ENCODE measurements around the gene MID1IP1.

Gene MID1IP1

GRCh38 chrX:38839277-38839676 is 38.0 kb downstream of the MID1IP1 start:
- 0 out of 2 replicates have a peak overlapping the region, but pooled peaks have one; percentile 13 for H3K27ac ChIP-seq
- no peak for TF ChIP-seq ZFX (IDR thresholded peaks at IDR 0.05; ENCODE audit: borderline replicate concordance)
- TF ChIP-seq, protein P1, sequence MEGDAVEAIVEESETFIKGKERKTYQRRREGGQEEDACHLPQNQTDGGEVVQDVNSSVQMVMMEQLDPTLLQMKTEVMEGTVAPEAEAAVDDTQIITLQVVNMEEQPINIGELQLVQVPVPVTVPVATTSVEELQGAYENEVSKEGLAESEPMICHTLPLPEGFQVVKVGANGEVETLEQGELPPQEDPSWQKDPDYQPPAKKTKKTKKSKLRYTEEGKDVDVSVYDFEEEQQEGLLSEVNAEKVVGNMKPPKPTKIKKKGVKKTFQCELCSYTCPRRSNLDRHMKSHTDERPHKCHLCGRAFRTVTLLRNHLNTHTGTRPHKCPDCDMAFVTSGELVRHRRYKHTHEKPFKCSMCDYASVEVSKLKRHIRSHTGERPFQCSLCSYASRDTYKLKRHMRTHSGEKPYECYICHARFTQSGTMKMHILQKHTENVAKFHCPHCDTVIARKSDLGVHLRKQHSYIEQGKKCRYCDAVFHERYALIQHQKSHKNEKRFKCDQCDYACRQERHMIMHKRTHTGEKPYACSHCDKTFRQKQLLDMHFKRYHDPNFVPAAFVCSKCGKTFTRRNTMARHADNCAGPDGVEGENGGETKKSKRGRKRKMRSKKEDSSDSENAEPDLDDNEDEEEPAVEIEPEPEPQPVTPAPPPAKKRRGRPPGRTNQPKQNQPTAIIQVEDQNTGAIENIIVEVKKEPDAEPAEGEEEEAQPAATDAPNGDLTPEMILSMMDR (IDR thresholded peaks at IDR 0.05) = no peak

GRCh38 chrX:38839944-38840343 is 38.7 kb downstream of the MID1IP1 start:
- TF ChIP-seq, protein P1 (IDR thresholded peaks at IDR 0.05) = no peak
- TF ChIP-seq ZFX (IDR thresholded peaks at IDR 0.05; ENCODE audit: borderline replicate concordance) = no peak
- 0 out of 2 replicates have a peak overlapping the region, but pooled peaks have one; percentile 13 for H3K27ac ChIP-seq

GRCh38 chrX:38841750-38842149 is 40.5 kb downstream of the MID1IP1 start:
- H3K27ac ChIP-seq = no peak overlapping the region
- no peak for TF ChIP-seq ZFX (IDR thresholded peaks at IDR 0.05; ENCODE audit: borderline replicate concordance)
- TF ChIP-seq, protein P1 (IDR thresholded peaks at IDR 0.05) = no peak

DNA sequence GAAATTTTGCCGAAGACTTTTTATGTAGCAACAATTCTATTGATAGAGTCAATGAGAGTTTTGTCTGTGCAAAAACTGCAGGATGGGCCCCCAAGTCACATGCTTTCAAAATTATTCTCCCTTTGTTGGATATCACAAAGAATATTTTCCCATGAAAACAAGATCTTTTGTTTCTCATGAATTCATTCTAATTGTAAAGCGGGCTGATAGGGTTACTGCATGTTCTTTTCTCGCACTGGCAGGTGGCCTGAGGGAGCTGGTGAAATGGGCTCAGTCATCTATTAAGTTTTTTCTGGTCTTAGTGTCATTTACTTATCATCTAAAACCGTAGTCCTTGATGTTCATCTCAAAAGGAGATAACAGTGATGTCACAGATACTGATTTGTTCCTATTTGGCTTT is 44.2 kb downstream of the MID1IP1 start:
- no peak overlapping the region for H3K27ac ChIP-seq
- TF ChIP-seq, protein P1 (IDR thresholded peaks at IDR 0.05) = no peak
- TF ChIP-seq ZFX (IDR thresholded peaks at IDR 0.05; ENCODE audit: borderline replicate concordance) = no peak

- TF ChIP-seq, protein P1 (IDR thresholded peaks at IDR 0.05) = no peak
- TF ChIP-seq ZFX (IDR thresholded peaks at IDR 0.05; ENCODE audit: borderline replicate concordance) = no peak
- H3K27ac ChIP-seq = no peak overlapping the region
Measured at GRCh38 chrX:38847206-38847902, 46.1 kb downstream of the MID1IP1 start.

GRCh38 chrX:38847903-38848230 is 46.6 kb downstream of the MID1IP1 start:
- TF ChIP-seq, protein P1 (IDR thresholded peaks at IDR 0.05) = no peak
- TF ChIP-seq ZFX (IDR thresholded peaks at IDR 0.05; ENCODE audit: borderline replicate concordance) = no peak
- H3K27ac ChIP-seq = no peak overlapping the region

DNA sequence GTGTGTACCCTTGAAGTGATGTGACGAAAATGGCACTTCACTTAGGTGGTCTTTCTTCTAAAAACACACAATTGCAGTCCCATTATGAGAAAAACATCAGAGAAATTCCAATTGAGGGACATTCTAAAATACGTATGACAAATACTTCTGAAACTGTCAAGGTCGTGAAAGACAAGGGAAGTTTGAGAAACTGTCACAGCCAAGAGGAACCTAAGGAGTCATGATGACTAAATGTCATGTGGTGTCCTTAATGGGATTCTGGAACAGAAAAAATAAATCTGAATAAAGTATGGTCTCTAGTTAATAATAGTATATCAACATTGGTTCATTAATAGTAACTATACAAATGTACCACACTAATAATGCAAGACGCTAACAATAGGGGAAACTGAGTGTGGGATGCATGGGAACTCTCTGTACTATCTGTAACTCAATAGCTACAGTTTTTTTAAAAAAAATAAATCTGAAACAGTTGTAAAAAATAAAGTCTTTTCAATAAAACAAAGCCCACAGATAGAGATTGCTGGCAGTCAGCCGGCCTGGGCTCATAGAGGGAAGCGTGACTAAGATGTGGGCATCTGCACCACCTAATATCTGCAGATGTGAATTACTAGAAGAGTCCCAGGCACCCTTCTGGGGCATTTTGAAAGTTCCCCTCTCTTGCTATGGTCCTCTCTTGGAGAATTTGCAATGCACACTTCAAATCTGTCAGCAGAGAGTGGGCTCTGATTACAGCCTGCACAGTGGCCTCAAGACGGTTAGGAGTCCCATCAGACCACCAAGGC is 47.6 kb downstream of the MID1IP1 start:
- TF ChIP-seq, protein P1 (IDR thresholded peaks at IDR 0.05) = no peak
- TF ChIP-seq ZFX (IDR thresholded peaks at IDR 0.05; ENCODE audit: borderline replicate concordance) = no peak

More for the DNA sequence above, 47.6 kb downstream of the MID1IP1 start:
- H3K27ac ChIP-seq = no peak overlapping the region
